GM12874 (cell line): ENCODE results near the gene SULF2.

Experiments
- TF ChIP-seq, protein P1 (sequence below): IDR thresholded peaks from 2 replicates; pipeline ENCODE4 v1.5.1; 2011; ENCODE audit warnings: low read depth, mild to moderate bottlenecking, control low read depth, low read length, moderate library complexity; ENCODE audit not compliant: insufficient read depth

The SULF2 gene

DNA sequence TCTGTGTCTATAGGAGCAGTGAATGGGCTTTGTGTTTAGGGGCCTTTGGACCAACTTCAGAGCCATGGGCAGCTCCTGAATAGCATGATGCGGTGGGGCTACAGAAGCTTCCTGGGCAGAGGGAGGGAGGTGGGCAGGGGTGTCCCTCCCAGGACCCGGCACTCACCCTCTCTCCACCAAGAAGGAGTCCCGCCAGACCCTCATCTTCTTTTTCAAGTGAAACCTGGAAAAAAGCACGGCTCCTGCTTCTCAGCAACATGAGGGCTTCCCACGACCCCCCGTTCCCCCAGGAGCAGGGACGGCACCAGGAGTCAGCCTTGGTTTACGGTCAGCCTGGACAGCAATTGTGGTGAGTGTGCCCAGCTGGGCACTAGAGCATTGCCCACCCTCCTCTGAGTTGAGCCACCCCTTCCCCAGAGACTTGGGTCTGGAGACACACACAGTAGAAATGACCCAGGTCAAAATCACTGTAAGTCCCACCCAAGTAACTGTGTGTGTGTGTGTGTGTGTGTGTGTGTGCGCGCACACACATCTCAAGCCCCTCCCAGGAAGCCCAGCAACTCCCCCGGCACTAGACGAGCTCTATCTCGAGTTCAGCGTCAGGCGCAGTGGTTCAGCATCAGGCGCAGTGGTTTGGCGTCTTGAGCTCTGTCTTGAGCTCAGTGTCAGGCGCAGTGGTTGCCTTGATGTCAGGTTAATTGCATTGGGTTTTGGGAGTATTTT, 108.2 kb downstream of the SULF2 start:
- TF ChIP-seq, protein P1, sequence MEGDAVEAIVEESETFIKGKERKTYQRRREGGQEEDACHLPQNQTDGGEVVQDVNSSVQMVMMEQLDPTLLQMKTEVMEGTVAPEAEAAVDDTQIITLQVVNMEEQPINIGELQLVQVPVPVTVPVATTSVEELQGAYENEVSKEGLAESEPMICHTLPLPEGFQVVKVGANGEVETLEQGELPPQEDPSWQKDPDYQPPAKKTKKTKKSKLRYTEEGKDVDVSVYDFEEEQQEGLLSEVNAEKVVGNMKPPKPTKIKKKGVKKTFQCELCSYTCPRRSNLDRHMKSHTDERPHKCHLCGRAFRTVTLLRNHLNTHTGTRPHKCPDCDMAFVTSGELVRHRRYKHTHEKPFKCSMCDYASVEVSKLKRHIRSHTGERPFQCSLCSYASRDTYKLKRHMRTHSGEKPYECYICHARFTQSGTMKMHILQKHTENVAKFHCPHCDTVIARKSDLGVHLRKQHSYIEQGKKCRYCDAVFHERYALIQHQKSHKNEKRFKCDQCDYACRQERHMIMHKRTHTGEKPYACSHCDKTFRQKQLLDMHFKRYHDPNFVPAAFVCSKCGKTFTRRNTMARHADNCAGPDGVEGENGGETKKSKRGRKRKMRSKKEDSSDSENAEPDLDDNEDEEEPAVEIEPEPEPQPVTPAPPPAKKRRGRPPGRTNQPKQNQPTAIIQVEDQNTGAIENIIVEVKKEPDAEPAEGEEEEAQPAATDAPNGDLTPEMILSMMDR: no peak

DNA sequence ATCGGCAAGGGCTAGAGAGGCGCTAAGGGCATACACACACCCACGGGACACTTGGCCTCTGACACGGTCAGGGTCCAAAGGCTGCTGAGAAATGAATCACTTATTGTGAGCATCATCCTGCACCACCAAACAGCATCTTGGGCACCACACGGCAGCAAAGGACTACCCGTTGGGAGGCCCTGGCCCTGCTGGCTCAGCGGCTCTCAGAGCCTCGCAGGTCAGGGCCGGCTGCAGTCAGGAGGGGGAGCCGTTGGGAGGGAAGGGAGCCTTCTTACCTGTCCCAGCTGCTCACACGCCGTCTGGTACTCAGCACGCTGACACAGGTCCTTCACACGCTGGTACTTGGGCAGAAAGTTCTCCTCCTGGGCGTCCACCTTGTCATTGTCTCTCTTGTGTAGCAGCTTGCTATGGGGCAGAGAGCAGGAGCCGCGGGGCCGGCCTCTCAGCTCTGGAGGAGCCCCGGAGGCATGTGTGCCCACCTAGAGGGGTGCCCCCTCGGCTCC, 109.0 kb downstream of the SULF2 start:
- TF ChIP-seq, protein P1: no peak

DNA sequence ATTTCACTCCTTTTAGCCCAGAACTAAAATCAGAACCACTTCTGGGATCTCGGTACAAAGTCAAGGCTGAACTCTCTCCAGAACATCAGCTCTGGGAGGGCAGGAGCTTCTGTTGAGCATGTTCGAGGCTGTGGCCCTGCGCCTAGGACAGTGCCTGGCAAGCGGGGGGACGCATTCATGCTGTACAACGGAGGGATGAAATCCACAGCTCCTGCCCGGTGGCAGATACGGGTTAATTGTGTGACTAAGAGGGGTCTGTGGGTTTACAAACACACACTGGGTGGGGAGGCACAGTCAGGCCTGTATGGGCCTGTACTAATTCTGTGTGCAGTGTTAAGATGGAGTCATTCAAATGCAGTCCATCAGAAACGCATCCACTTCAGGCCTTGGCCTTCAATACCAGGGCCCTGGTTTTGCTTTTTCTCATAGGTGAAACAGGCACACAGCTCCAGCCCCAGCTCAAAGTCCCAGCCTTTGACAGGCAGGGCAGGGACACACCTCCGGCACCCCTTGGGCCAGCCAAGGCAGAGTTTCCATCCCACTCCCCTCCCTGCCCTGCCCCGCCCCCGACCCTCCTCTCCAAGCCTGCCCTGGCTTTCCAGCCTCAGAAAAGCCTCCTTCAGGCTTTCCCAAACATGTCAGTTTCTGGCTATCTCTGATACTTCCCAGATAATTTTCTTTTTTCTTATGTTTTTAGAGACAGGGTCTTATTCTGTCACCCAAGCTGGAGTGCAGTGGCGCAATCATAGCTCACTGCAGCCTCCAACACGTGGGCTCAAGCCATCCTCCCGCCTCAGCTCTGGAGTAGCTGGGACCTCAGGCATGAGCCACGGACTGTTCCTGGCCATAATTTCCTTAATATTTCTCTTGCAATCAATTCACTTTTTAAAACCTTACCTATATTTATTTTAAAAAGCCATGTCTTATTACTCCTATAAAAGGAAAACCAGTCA, 109.8 kb downstream of the SULF2 start:
- TF ChIP-seq, protein P1: no peak

DNA sequence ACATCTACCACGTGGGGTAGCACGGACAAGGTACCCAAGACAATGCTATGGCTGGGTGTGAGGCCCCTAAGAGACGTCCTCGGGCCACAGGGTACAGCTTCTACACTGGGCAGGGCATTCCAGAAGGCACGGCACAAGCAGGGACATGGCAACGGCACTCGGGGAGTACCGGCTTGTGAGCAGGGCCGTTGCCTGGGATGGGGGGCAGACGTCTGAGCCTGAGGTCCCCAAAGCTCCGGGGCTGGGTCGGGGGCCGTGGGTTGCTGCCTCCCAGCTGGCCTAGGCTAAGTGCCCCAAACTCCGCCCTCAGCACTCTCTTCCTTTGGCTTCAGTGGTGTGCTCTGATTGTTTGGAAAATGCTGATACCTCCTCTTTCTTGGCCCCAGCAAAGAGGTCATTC, 110.6 kb downstream of the SULF2 start:
- TF ChIP-seq, protein P1: no peak

DNA sequence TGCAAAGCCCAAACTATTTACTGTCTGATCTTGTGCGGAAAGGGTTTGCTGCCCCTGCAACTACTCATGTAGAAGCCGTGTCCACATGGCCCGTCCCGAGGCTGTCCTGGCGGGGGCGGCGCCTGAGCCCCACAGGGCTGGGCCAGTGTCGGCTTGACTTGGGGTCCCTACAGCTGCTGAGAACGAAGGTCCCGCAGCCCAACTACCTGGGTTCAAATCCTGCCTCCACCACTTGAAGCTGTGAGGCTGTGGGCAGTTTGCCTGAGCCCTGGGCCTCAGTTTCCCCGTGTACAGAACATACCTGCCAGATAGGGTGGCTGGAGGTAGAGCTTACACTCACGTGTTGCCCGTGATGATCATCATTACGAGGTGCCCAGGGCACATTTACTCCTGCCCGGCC, 111.1 kb downstream of the SULF2 start:
- TF ChIP-seq, protein P1: no peak

DNA sequence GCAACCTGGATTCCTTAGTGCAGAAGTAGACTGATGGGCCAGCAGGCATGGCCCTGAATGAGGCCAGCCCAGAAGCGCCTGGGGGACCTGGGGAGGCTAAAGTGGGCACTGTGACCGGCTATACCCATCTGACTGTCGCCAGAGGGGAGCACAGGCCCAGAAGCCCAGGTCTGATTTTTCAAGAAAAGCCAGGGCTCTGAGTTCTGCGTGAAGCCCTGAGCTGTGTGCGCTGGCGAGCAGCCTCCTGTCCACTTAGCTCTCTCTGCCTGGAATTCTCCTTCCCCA, 111.7 kb downstream of the SULF2 start:
- TF ChIP-seq, protein P1: no peak

DNA sequence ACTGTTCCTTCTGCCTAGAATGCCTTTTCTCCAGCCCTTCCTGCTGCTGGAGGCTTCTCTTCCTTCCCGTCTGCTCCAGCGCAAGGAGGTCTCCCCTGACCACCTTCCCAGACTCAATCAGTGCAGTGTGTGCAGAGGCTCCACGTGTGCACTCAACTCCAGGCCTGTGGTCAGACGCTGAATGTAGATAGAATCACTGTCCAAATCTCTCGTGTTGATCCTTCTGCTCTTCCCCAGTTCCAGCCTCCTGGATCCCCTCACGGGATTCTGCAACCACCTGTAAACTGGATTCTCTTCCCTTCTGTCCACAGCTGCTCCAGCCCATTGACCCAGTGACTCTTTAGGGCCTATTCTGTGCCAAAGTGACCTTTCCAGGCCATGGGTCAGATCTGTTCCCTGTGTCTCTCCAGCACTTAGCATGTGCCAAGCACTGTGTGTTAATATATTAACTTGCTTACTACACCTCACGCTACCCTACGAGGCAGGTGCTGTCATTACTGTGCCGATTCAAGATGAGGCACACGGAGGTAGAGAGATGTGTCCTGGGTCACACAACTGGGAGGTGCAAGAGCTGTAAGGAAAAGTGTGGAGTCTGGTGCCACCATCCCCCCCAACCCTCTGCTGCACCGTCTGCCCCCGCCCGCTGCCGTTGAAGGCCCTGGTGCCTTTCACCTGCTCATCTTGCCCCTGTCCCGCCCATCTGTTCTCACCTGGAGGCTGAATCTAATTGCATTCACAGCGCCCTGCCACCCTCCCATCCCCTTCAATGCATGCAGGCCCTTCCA, 112.2 kb downstream of the SULF2 start:
- TF ChIP-seq, protein P1: no peak
